ENCODE data around the gene CHEK1. TPM values are rescaled to one million over a fixed set of nuclear protein-coding genes. Genes with fewer than 3 reads are reported as not detected.

The CHEK1 gene
- total and polyA plus RNA-seq, 8 donors, result 14.4 to 31.4 (median 20.2) TPM

DNA sequence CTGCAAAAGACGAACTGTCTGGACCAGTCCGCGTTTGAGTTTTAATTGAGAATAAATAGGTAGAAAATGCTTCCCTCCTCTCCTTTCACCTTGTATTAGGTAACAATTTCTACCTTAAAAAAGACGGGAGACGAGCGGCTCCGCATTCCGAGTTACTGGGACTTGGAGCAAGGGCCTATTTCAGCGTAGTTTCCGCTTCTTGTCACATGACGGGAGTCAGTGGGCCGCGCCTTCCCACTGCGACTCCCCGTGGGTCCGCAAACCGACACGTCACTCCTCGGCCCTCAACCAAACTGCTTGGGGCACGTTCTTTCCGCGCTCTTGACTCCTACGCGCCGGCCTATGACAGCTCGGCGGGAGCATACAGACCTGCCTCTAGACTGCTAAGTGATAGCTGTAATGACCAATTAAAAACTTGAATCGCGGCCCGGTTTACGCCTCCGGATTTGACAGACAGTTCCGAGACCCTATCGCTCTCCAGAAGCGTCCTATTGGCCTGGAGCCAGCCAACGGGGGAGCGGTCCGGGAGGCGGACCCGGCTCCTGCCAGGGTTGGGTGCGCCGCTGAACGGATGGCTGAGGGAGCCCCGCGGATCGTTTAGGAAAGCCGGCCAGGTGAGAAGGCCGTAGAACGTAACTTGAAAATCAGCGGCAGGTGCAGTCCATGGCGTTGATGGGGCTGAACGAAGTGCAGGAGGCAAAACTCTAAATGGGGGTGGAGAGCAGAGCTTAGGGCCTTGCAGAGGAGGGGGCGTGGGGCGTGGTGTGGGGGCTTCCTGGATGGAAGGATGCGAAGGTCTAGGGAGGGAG, 32.5 kb upstream of the CHEK1 start, which contains the start of gene STT3A:
TSS of gene STT3A (plus strand) at position 548 of the 809 bp plus-strand sequence. CDS start 3,064 bp downstream, outside the sequence.
- DNase-seq (peak; percentile 99 to 100 (median 100)), ATAC-seq (peak; percentile 97)
- H3K27me3 ChIP-seq, result no peaks in the 10 kb centered on the region
- H3K9me3 ChIP-seq, result no peaks in the 10 kb centered on the region
- TF ChIP-seq, protein P1, sequence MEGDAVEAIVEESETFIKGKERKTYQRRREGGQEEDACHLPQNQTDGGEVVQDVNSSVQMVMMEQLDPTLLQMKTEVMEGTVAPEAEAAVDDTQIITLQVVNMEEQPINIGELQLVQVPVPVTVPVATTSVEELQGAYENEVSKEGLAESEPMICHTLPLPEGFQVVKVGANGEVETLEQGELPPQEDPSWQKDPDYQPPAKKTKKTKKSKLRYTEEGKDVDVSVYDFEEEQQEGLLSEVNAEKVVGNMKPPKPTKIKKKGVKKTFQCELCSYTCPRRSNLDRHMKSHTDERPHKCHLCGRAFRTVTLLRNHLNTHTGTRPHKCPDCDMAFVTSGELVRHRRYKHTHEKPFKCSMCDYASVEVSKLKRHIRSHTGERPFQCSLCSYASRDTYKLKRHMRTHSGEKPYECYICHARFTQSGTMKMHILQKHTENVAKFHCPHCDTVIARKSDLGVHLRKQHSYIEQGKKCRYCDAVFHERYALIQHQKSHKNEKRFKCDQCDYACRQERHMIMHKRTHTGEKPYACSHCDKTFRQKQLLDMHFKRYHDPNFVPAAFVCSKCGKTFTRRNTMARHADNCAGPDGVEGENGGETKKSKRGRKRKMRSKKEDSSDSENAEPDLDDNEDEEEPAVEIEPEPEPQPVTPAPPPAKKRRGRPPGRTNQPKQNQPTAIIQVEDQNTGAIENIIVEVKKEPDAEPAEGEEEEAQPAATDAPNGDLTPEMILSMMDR (IDR thresholded peaks at IDR 0.05), result no peak
- H3K4me1 ChIP-seq, result peaks cover 5 to 35% of the 10 kb centered on the region in 2 donors
- intact Hi-C loops (cut with DNase I), result no loop called here
- peaks cover 0 to 15% of the 10 kb centered on the region in 2 donors for H3K36me3 ChIP-seq
- peak within 1 kb of the TSS; percentile 94 to 98 for H3K27ac ChIP-seq
- H3K4me3 ChIP-seq, result peak within 1 kb of the TSS; percentile 69 to 95

DNA sequence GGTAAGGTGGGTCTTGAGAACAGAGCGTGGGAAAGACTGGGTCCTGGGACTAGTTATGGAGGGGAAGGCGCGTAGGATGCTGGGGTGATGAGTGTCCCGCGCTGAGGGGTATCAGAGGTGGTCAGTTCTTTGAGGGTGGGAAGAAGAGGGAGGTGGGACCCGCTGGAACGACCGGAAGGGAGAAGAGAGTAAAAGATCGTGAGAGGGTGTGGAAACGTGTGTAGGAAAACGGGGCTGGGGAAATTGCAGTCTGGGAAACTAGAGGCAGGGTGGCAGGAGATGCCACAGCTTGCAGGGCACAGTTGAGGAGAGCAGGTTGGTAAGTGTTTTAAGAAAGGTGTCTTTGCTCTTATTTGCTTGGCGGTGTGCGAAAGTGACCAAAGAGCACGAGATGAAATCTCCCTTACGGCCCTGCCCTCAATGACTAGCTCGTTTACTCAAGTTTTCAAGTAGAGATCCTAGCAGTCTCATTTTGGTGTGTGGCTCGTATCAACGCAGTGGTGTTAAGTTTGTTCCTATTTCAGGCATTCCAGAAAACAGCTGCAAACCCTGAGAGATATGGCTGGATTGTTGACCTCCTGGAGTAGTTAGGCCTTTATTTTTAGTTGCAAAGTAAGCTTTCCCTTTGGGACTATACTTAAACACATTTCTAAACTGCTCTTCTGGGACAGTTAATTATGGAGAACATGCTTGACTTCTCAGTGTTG, 31.7 kb upstream of the CHEK1 start:
- ATAC-seq (peak; percentile 8), DNase-seq (peak in 2 of 4 donors; percentile 8 to 14)
- no peaks in the 10 kb centered on the region for H3K9me3 ChIP-seq
- H3K27me3 ChIP-seq, result no peaks in the 10 kb centered on the region
- peaks cover 5 to 35% of the 10 kb centered on the region in 2 donors for H3K4me1 ChIP-seq
- peak overlapping the region; percentile 69 to 95 for H3K4me3 ChIP-seq
- peaks cover 0 to 23% of the 10 kb centered on the region in 2 donors for H3K36me3 ChIP-seq
- peak overlapping the region; percentile 60 to 98 for H3K27ac ChIP-seq
- intact Hi-C loops (cut with DNase I), result no loop called here
- TF ChIP-seq, protein P1 (IDR thresholded peaks at IDR 0.05), result no peak

DNA sequence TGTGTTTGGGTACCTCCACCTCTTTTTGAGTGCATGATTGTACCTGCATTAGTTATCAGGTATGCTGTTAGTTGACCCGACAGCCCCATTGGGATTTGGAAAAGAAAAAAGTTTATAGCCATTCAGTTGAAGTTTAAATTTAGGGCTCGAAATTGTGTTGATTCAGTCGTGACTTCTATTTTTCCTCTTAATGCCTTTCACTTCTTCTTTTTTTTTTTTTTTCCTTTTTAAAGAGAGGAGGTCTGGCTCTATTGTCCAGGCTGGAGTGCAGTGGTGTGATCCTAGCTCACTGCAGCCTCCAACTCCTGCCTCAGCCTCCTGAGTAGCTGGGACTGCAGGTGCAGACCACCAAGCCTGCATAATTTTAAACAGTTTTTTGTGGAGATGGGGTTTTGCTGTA, 30.0 kb upstream of the CHEK1 start:
- H3K27me3 ChIP-seq, result no peaks in the 10 kb centered on the region
- intact Hi-C loops (cut with DNase I), result no loop called here
- DNase-seq (no peak), ATAC-seq (no peak)
- H3K4me3 ChIP-seq, result peak overlapping the region in 1 of 2 donors; percentile 95
- H3K36me3 ChIP-seq, result peaks cover 0 to 39% of the 10 kb centered on the region in 2 donors
- H3K4me1 ChIP-seq, result peaks cover 5 to 38% of the 10 kb centered on the region in 2 donors
- TF ChIP-seq, protein P1 (IDR thresholded peaks at IDR 0.05), result no peak
- H3K27ac ChIP-seq, result no peak overlapping the region
- H3K9me3 ChIP-seq, result no peaks in the 10 kb centered on the region

DNA sequence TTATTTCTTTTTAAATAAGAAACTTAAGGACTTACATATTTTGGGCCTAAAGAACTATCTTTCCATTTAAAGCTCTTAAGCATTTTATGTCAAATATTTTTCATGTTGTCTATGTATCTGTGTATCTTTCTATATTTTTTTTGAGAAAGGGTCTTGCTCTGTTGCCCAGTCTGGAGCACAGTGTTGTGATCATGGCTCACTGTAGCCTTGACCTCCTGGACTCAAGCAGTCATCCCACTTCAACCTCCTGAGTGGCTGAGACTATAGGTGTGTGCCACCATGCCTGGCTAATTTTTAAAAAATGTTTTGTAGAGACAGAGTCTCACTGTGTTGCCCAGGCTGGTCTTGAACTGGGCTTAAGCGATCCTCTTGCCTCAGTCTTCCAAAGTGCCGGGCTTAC, 24.3 kb upstream of the CHEK1 start:
- H3K36me3 ChIP-seq, result peaks cover 0 to 96% of the 10 kb centered on the region in 2 donors
- H3K9me3 ChIP-seq, result no peaks in the 10 kb centered on the region
- ATAC-seq (no peak), DNase-seq (no peak)
- TF ChIP-seq, protein P1 (IDR thresholded peaks at IDR 0.05), result no peak
- H3K4me3 ChIP-seq, result no peak overlapping the region
- no peak overlapping the region for H3K27ac ChIP-seq
- intact Hi-C loops (cut with DNase I), result no loop called here
- no peaks in the 10 kb centered on the region for H3K27me3 ChIP-seq
- peaks cover 0 to 5% of the 10 kb centered on the region in 2 donors for H3K4me1 ChIP-seq

DNA sequence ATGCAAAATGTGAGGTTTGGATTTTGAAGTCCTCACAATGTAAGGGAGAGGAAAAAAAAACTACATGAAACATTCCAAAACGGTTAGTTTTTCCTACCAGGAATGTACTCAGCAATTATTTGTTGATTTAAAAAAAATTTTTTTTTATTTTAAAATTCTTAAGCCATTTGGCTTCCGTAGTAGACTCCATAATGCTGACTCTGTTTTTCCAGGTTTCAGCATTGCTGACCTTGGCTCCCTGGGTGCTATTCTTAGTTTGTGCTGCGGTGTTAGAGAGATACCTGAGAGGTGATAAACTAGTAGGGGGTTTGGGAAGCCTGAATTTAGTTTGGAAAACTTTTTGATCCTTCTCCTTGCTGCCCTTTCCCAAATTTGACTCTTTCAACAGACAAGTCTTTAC, 21.8 kb upstream of the CHEK1 start:
- ATAC-seq, result no peak
- peaks cover 0 to 100% of the 10 kb centered on the region in 2 donors for H3K36me3 ChIP-seq

More for the DNA sequence above, 21.8 kb upstream of the CHEK1 start:
- no peak for DNase-seq
- Histone ChIP-seq H3K9me3 (no peaks in the 10 kb centered on the region), H3K27ac (no peak overlapping the region), H3K27me3 (no peaks in the 10 kb centered on the region), H3K4me1 (peaks cover 0 to 3% of the 10 kb centered on the region in 2 donors), H3K4me3 (no peak overlapping the region)
- TF ChIP-seq, protein P1 (IDR thresholded peaks at IDR 0.05), result no peak
- intact Hi-C loops (cut with DNase I), result no loop called here
